Measurements from ENCODE around the gene RNU7-1. TPM values are rescaled to one million over a fixed set of nuclear protein-coding genes. Genes with fewer than 3 reads are reported as not detected.

RNU7-1 gene
- total RNA-seq, 1 donor from 2014 or later, result not detected

- peak overlapping the region in 1 of 2 donors; percentile 59 for H3K27ac ChIP-seq
- peaks cover 19 to 29% of the 10 kb centered on the region in 2 donors for H3K4me1 ChIP-seq
- no peaks in the 10 kb centered on the region for H3K27me3 ChIP-seq
- intact Hi-C loops (cut with DNase I), result no loop called here
- no peak for DNase-seq (ENCODE audit: low spot score in 2 of 2)
- TF ChIP-seq CTCF (IDR thresholded peaks at IDR 0.05), result no peak
- peaks cover 18 to 21% of the 10 kb centered on the region in 2 donors for H3K36me3 ChIP-seq
- no peaks in the 10 kb centered on the region for H3K9me3 ChIP-seq
- no peak overlapping the region for H3K4me3 ChIP-seq
These were observed 10.8 kb upstream of the RNU7-1 start for GRCh38 chr12:6932766-6933165.

DNA sequence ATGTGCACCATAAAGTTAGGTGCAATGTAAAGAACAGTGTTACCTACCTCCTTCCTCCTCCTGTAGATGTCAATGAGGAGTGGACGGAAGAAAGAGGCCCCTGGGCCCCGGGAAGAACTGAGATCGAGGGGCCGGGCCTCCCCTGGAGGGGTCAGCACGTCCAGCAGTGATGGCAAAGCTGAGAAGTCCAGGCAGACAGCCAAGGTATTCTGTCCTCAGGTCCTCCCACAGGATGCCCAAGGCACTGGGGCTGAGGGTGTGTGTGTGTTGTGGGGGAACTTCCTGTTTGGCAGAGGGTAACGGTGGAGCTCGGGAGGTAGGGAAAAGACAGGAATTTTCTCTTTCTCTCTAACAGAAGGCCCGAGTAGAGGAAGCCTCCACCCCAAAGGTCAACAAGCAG is 9.5 kb upstream of the RNU7-1 start:
- H3K4me1 ChIP-seq, result peaks cover 30 to 40% of the 10 kb centered on the region in 2 donors
- H3K4me3 ChIP-seq, result no peak overlapping the region
- DNase-seq (ENCODE audit: low spot score in 2 of 2), result no peak
- no peaks in the 10 kb centered on the region for H3K27me3 ChIP-seq
- peak overlapping the region; percentile 59 to 68 for H3K27ac ChIP-seq
- TF ChIP-seq CTCF (IDR thresholded peaks at IDR 0.05), result no peak
- intact Hi-C loops (cut with DNase I), result no loop called here
- no peaks in the 10 kb centered on the region for H3K9me3 ChIP-seq
- peaks cover 18 to 25% of the 10 kb centered on the region in 2 donors for H3K36me3 ChIP-seq

DNA sequence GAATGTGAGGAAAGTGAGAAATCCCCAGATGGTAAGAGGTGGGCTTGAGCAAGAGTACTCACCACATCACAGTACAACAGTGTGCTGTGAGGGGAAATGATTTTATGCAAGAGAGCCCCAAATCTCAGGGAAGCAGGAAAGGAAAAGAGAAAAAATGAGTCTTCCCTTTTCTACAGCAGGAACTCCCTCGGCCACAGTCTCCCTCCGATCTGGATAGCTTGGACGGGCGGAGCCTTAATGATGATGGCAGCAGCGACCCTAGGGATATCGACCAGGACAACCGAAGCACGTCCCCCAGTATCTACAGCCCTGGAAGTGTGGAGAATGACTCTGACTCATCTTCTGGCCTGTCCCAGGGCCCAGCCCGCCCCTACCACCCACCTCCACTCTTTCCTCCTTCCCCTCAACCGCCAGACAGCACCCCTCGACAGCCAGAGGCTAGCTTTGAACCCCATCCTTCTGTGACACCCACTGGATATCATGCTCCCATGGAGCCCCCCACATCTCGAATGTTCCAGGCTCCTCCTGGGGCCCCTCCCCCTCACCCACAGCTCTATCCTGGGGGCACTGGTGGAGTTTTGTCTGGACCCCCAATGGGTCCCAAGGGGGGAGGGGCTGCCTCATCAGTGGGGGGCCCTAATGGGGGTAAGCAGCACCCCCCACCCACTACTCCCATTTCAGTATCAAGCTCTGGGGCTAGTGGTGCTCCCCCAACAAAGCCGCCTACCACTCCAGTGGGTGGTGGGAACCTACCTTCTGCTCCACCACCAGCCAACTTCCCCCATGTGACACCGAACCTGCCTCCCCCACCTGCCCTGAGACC is 8.0 kb upstream of the RNU7-1 start:
- DNase-seq (ENCODE audit: low spot score in 2 of 2), result no peak
- H3K4me1 ChIP-seq, result peaks cover 21 to 38% of the 10 kb centered on the region in 2 donors
- no peak overlapping the region for H3K4me3 ChIP-seq
- peak overlapping the region; percentile 59 to 93 for H3K27ac ChIP-seq
- H3K36me3 ChIP-seq, result peaks cover 18 to 31% of the 10 kb centered on the region in 2 donors
- H3K9me3 ChIP-seq, result no peaks in the 10 kb centered on the region
- intact Hi-C loops (cut with DNase I), result loop anchor here (1.0 kb wide), 1 partner anchor 7 kb away; no protein-coding TSS in a partner anchor
- no peaks in the 10 kb centered on the region for H3K27me3 ChIP-seq
- no peak for TF ChIP-seq CTCF (IDR thresholded peaks at IDR 0.05)

- Histone ChIP-seq H3K9me3 (no peaks in the 10 kb centered on the region), H3K4me1 (peaks cover 21 to 38% of the 10 kb centered on the region in 2 donors), H3K27ac (peak overlapping the region; percentile 85 to 93), H3K4me3 (no peak overlapping the region), H3K27me3 (no peaks in the 10 kb centered on the region), H3K36me3 (peaks cover 23 to 37% of the 10 kb centered on the region in 2 donors)
- intact Hi-C loops (cut with DNase I), result loop anchor here (1.0 kb wide), 1 partner anchor 8 kb away; no protein-coding TSS in a partner anchor
- DNase-seq (ENCODE audit: low spot score in 2 of 2), result no peak
- TF ChIP-seq CTCF (IDR thresholded peaks at IDR 0.05), result no peak
These were observed 7.4 kb upstream of the RNU7-1 start for GRCh38 chr12:6936194-6936635.

DNA sequence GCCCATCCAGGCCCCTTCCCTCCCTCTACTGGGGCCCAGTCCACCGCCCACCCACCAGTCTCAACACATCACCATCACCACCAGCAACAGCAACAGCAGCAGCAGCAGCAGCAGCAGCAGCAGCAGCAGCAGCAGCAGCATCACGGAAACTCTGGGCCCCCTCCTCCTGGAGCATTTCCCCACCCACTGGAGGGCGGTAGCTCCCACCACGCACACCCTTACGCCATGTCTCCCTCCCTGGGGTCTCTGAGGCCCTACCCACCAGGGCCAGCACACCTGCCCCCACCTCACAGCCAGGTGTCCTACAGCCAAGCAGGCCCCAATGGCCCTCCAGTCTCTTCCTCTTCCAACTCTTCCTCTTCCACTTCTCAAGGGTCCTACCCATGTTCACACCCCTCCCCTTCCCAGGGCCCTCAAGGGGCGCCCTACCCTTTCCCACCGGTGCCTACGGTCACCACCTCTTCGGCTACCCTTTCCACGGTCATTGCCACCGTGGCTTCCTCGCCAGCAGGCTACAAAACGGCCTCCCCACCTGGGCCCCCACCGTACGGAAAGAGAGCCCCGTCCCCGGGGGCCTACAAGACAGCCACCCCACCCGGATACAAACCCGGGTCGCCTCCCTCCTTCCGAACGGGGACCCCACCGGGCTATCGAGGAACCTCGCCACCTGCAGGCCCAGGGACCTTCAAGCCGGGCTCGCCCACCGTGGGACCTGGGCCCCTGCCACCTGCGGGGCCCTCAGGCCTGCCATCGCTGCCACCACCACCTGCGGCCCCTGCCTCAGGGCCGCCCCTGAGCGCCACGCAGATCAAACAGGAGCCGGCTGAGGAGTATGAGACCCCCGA is 6.8 kb upstream of the RNU7-1 start:
- TF ChIP-seq CTCF (IDR thresholded peaks at IDR 0.05), result peak in 1 of 3 experiments; percentile 5
- Histone ChIP-seq H3K9me3 (no peaks in the 10 kb centered on the region), H3K27ac (peak overlapping the region; percentile 85 to 93), H3K4me3 (peak overlapping the region; percentile 64 to 67), H3K4me1 (peaks cover 18 to 33% of the 10 kb centered on the region in 2 donors), H3K36me3 (peaks cover 29 to 43% of the 10 kb centered on the region in 2 donors), H3K27me3 (no peaks in the 10 kb centered on the region)
- DNase-seq (ENCODE audit: low spot score in 2 of 2), result no peak
- intact Hi-C loops (cut with DNase I), result loop anchor here (1.0 kb wide), 1 partner anchor 9 kb away; no protein-coding TSS in a partner anchor
